B cell (primary cell): ENCODE results near the gene ROBO2. TPM values are rescaled to one million over a fixed set of nuclear protein-coding genes. Genes with fewer than 3 reads are reported as not detected.

ENCODE experiments used
- ATAC-seq: fragments of 200-7000 bp; cut with Tn5 transposase; one replicate; pipeline ENCODE4 v1.10.0; 2021; ENCODE audit warnings: low read depth, mild to moderate bottlenecking, moderate number of reproducible peaks, moderate library complexity
- CTCF ChIA-PET: fragments of 350-600 bp; sonication (Branson Sonifier 250); formaldehyde crosslinking; loops from one replicate; lab custom pipeline; 2021; ENCODE audit warnings: antibody characterized with exemption, inconsistent platforms; lab: Charles Lee
- POLR2A ChIA-PET: fragments of 350-600 bp; sonication (Branson Sonifier 250); formaldehyde crosslinking; loops from one replicate; lab custom pipeline; 2021; ENCODE audit warnings: antibody characterized with exemption; lab: Charles Lee
- DNase-seq: peaks from one replicate; pipeline ENCODE4 v3.0.0; 2013
- H2AFZ ChIP-seq: 2 replicates; pipeline ENCODE4 v1.6.1; 2012; ENCODE audit warnings: mild to moderate bottlenecking, low read depth, low read length; ENCODE audit not compliant: insufficient read depth, poor library complexity, severe bottlenecking
- H3K27ac ChIP-seq, 2 donors: 1 replicate in 1 of 2; 2 replicates in 1 of 2; pipeline ENCODE4 v1.5.1; 2012 to 2013; ENCODE audit warnings: low read length in 2 of 2, mild to moderate bottlenecking in 2 of 2, moderate library complexity in 1 of 2
- H3K27me3 ChIP-seq, 4 experiments: fragments of 200-600 bp in 1 of 4; sonication (generic) in 1 of 4; replicated peaks in 1 of 4; 1 replicate in 2 of 4; 2 replicates in 2 of 4; pipeline versions ENCODE4 v1.6.1 to v1.7.0; 2013 to 2016; ENCODE audit warnings: low read length in 3 of 4, mild to moderate bottlenecking in 2 of 4, mixed read lengths in 1 of 4, moderate library complexity in 1 of 4; ENCODE audit not compliant: insufficient read depth in 4 of 4, control insufficient read depth in 3 of 4; ENCODE audit errors: control extremely low read depth in 1 of 4
- H3K36me3 ChIP-seq, 2 experiments: replicated peaks in 1 of 2; 1 replicate in 1 of 2; 2 replicates in 1 of 2; pipeline versions ENCODE4 v1.6.1 to v1.7.1; 2013; ENCODE audit warnings: low read length in 1 of 2; ENCODE audit not compliant: insufficient read depth in 2 of 2, control insufficient read depth in 1 of 2; ENCODE audit errors: control extremely low read depth in 1 of 2, extremely low read depth in 1 of 2
- H3K4me1 ChIP-seq, 2 donors: fragments of 200-600 bp in 1 of 2; sonication (generic) in 1 of 2; 1 replicate in 1 of 2; 2 replicates in 1 of 2; pipeline versions ENCODE4 v1.5.1 to v1.6.1; 2013 to 2017; ENCODE audit warnings: low read length in 2 of 2; ENCODE audit not compliant: control insufficient read depth in 2 of 2, insufficient read depth in 2 of 2
- H3K4me2 ChIP-seq: replicated peaks from 2 replicates; pipeline ENCODE3; 2012; ENCODE audit warnings: mild to moderate bottlenecking, low read depth, low read length; ENCODE audit not compliant: poor library complexity, severe bottlenecking
- H3K4me3 ChIP-seq, 5 experiments: fragments of 200-600 bp in 1 of 5; sonication (generic) in 1 of 5; 1 replicate in 3 of 5; 2 replicates in 2 of 5; pipeline versions ENCODE4 v1.5.1 to v1.7.0; 2011 to 2016; ENCODE audit warnings: low read length in 4 of 5, mild to moderate bottlenecking in 4 of 5, low read depth in 2 of 5, control low read depth in 1 of 5, moderate library complexity in 1 of 5; ENCODE audit not compliant: insufficient read depth in 1 of 5; ENCODE audit errors: control extremely low read depth in 1 of 5, extremely low read depth in 1 of 5
- H3K79me2 ChIP-seq: fragments of 200-600 bp; sonication (generic); one replicate; pipeline ENCODE4 v1.6.0; 2016; ENCODE audit warnings: low read length; ENCODE audit not compliant: control insufficient read depth, insufficient read depth
- H3K9ac ChIP-seq: fragments of 200-600 bp; sonication (generic); 2 replicates; pipeline ENCODE4 v1.6.1; 2017; ENCODE audit warnings: mild to moderate bottlenecking, low read length, moderate library complexity
- H3K9me3 ChIP-seq, 3 donors: one replicate each; pipeline versions ENCODE4 v1.6.1 to v1.7.1; 2013; ENCODE audit warnings: low read length in 2 of 3; ENCODE audit not compliant: control insufficient read depth in 2 of 3, insufficient read depth in 1 of 3; ENCODE audit errors: control extremely low read depth in 1 of 3
- H4K20me1 ChIP-seq: 2 replicates; pipeline ENCODE4 v1.6.0; 2012; ENCODE audit warnings: mild to moderate bottlenecking, low read length; ENCODE audit not compliant: insufficient read depth, control insufficient read depth, poor library complexity, severe bottlenecking
- H3K27ac Mint-ChIP-seq: one replicate; pipeline ENCODE4 v1.8.0; 2021; ENCODE audit warnings: mixed read lengths
- H3K27me3 Mint-ChIP-seq: one replicate; pipeline ENCODE4 v1.8.0; 2021; ENCODE audit warnings: mixed read lengths
- H3K4me1 Mint-ChIP-seq: one replicate; pipeline ENCODE4 v1.8.0; 2021; ENCODE audit warnings: mixed read lengths
- H3K4me3 Mint-ChIP-seq: one replicate; pipeline ENCODE4 v1.8.0; 2021; ENCODE audit warnings: mixed read lengths
- H3K9me3 Mint-ChIP-seq: one replicate; pipeline ENCODE4 v1.8.0; 2022; ENCODE audit warnings: mixed read lengths; ENCODE audit not compliant: insufficient read depth
- CTCF ChIP-seq: fragments of 200-600 bp; IDR thresholded peaks from one replicate; pipeline ENCODE4 v1.8.0; 2022; ENCODE audit warnings: antibody characterized with exemption, mild to moderate bottlenecking
- EZH2 ChIP-seq: IDR thresholded peaks from 2 replicates; pipeline ENCODE4 v1.6.1; 2012; ENCODE audit warnings: borderline replicate concordance, low read depth, mild to moderate bottlenecking, moderate library complexity, low read length; ENCODE audit not compliant: insufficient read depth, poor library complexity, severe bottlenecking
- WGBS: methylation state at CpG from one replicate; pipeline ENCODE4 v1.1.5; 2013; ENCODE audit warnings: missing lambda C conversion rate; ENCODE audit not compliant: insufficient coverage; 5-methylcytosine and 5-hydroxymethylcytosine counted together
- intact Hi-C: fragments of 100-400 bp; cut with micrococcal nuclease; formaldehyde crosslinking; loops from one replicate; pipeline ENCODE4 v1.10.0; 2022
- polyA plus RNA-seq: library from polyadenylated mRNA; depleted of rRNA; stranded (reverse); fragments of >200 nt; gene quantifications from 2 replicates; pipeline ENCODE4 v1.2.3, GENCODE V29; 2012
- total RNA-seq, 2 donors: library from RNA; stranded (reverse); fragments of 120-200 nt in 1 of 2; gene quantifications; 1 replicate in 1 of 2; 2 replicates in 1 of 2; pipeline versions ENCODE4 v1.2.3 to v1.2.4, GENCODE V29; 2013 to 2022

ROBO2 gene
- total and polyA plus RNA-seq, 2 donors (not counting 1 experiment from before 2014, with no cell fraction given), result not detected

GRCh38 chr3:77256584-77257503 lies 216.9 kb downstream of the ROBO2 start:
- DNase-seq, result no peak
- H2AFZ ChIP-seq, result no peak overlapping the region
- intact Hi-C loops, result no loop called here
- CTCF ChIA-PET, result no interaction called here
- no peaks in the 10 kb centered on the region for H3K79me2 ChIP-seq
- no peak for TF ChIP-seq EZH2
- no peak for TF ChIP-seq CTCF
- no peaks in the 10 kb centered on the region for H4K20me1 ChIP-seq
- no peaks in the 10 kb centered on the region for H3K27me3 Mint-ChIP-seq
- WGBS, result 85% methylated on average over 4 of the region's 9 CpGs
- H3K4me3 ChIP-seq, result no peak overlapping the region
- H3K9me3 Mint-ChIP-seq, result no peaks in the 10 kb centered on the region
- no peaks in the 10 kb centered on the region for H3K27me3 ChIP-seq
- H3K4me1 ChIP-seq, result no peaks in the 10 kb centered on the region
- H3K27ac Mint-ChIP-seq, result no peak overlapping the region
- H3K4me2 ChIP-seq, result no peak overlapping the region
- H3K9me3 ChIP-seq, result no peaks in the 10 kb centered on the region
- H3K27ac ChIP-seq, result no peak overlapping the region
- no peak for ATAC-seq
- POLR2A ChIA-PET, result no interaction called here
- H3K36me3 ChIP-seq, result no peaks in the 10 kb centered on the region
- H3K9ac ChIP-seq, result no peak overlapping the region
- no peaks in the 10 kb centered on the region for H3K4me1 Mint-ChIP-seq
- no peak overlapping the region for H3K4me3 Mint-ChIP-seq

- Mint-ChIP-seq H3K4me3 (no peak overlapping the region), H3K4me1 (no peaks in the 10 kb centered on the region), H3K27ac (no peak overlapping the region), H3K27me3 (no peaks in the 10 kb centered on the region), H3K9me3 (peaks cover 3% of the 10 kb centered on the region)
- ChIA-PET CTCF (no interaction called here), POLR2A (no interaction called here)
- Histone ChIP-seq H3K9me3 (no peaks in the 10 kb centered on the region), H3K4me2 (no peak overlapping the region), H3K27ac (no peak overlapping the region), H3K4me1 (no peaks in the 10 kb centered on the region), H3K79me2 (no peaks in the 10 kb centered on the region), H3K36me3 (no peaks in the 10 kb centered on the region), H3K9ac (no peak overlapping the region), H3K27me3 (no peaks in the 10 kb centered on the region), H2AFZ (no peak overlapping the region), H3K4me3 (no peak overlapping the region), H4K20me1 (no peaks in the 10 kb centered on the region)
- TF ChIP-seq CTCF (no peak), EZH2 (no peak)
- ATAC-seq (no peak), DNase-seq (no peak)
- 93% methylated on average over 4 of the region's 6 CpGs for whole genome bisulfite sequencing
- intact Hi-C loops, result no loop called here
Observed at GRCh38 chr3:77259694-77260093, 219.8 kb downstream of the ROBO2 start.
